Muscle of arm (tissue), 12 donors: Measurements from ENCODE around the gene PLPPR4. TPM values are rescaled to one million over a fixed set of nuclear protein-coding genes. Genes with fewer than 3 reads are reported as not detected.
"Not testable (repeated sequence)": the region's sequence is repeated elsewhere in the genome, so short reads cannot be mapped to it uniquely, and the experiment has no call there.

ENCODE experiments used
- DNase-seq: peaks from one replicate; pipeline ENCODE4 v3.0.0-alpha.2; 2013
- polyA plus RNA-seq, 12 donors: library from polyadenylated mRNA; unstranded; fragments of 120-200 nt; gene quantifications; one replicate each; pipeline ENCODE4 v1.2.1, GENCODE V29; 2013; ENCODE audit not compliant: insufficient read length in 12 of 12

Gene PLPPR4
- polyA plus RNA-seq, 12 donors = 6.8 to 12.7 (median 9.1) TPM; not detected in 1

DNA sequence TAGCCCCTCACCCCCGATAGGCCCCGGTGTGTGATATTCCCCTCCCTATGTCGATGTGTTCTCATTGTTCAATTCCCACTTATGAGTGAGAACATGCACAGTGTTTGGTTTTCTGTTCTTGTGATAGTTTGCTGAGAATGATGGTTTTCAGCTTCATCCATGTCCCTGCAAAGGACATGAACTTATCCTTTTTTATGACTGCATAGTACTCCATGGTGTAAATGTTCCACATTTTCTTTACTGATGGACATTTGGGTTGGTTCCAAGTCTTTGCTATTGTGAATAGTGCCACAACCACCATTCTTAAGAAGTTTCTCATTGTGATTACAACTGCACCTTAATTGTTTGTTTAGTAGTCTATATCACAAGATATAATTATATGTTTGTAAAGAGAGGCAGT lies 3.9 kb upstream of the PLPPR4 start:
- DNase-seq = not testable (repeated sequence)

DNA sequence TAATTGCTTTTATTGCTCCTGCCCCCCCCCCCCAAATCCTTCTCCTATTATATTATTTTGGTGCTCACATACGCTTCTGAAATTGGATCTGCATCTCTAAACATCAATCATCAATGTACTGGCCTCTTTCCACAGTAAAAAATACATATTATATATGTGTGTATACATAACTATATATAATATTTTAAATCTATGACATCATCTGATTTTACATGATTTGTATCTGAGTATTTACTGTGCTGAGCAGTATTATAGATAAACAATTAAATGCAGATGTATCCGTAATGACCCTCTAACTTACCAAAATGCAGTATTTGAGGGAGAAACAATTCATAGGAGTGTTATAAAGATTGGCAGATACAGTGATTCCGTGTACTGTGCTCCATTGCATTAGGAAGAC lies 832 bp downstream of the PLPPR4 start:
- no peak for DNase-seq

DNA sequence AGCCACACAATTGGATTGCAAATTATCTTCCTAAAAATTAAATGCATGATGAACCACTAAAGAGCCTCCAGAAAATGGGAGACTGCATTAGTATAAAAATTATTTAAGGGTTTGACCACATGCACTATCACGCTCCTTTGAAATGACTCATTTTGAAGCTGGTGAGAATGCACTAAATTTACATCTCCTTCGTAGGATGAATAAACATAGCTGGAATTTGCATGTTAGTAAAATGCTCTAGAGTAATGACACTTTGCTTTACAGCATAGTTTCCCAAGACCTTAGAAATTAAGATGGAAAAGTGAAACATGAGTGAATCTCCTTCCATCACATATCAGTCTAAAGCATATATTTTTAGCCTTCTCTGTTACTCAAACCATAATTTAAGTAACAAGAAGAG lies 2.4 kb downstream of the PLPPR4 start:
- DNase-seq = no peak

- DNase-seq = no peak
Measured at GRCh38 chr1:99268021-99268420, 3.7 kb downstream of the PLPPR4 start.

DNA sequence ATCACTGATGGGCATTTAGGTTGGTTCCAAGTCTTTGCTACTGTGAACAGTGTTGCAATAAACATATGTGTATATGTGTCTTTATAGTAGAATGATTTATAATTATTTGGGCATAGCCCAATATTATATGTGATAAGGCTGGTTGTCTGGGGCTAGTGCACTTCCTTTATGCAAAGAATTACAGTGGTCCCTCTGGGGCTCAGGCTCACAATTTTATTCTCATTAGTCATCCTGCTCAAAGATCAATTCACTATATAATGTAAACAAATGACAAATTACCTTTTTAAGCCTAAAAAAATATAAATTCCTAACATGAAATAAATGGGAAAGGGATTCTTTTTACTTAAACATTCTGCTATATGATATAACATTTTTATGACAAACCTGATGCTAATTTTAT lies 5.0 kb downstream of the PLPPR4 start:
- DNase-seq = no peak

- DNase-seq = no peak
Measured at GRCh38 chr1:99270646-99271045, 6.4 kb downstream of the PLPPR4 start.

DNA sequence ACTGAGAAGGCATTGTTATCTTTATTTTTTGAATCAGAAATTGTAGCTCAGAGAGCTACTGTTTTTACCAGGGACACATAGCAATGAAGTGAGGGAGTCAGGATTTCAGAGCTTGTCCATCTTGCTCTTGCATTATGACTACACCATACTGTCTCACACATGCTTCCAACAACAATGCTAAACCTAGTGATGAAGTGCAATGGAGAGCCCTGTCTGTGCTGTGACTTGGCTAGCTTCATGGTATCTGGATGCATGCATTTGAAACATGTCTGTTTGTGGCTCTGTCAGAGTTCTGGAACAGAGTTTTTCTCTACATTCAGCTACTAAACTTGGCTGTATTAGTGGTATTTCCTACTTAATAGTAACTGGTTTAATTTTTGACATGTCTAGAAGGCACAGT lies 7.0 kb downstream of the PLPPR4 start:
- DNase-seq = no peak

DNA sequence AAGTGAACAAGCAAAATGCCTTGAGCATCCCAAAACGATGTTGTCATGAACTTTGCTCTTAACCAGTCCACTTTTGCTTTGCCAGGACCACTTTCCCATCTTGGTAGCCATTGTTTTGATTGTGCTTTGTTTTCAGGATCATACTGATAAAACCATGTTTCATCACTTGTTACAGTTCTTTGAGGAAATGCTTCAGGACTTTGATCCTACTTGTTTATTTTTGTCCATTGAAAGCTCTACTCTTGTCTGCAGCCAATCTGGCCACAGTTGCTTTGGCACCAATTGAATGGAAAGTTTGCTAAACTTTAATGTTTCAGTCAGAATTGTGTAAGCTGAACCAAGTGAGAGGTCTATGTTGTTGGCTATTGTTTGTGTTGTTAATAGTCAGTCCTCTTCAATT lies 12.8 kb downstream of the PLPPR4 start:
- no peak for DNase-seq

- no peak for DNase-seq
Measured at GRCh38 chr1:99279525-99279924, 15.2 kb downstream of the PLPPR4 start.

DNA sequence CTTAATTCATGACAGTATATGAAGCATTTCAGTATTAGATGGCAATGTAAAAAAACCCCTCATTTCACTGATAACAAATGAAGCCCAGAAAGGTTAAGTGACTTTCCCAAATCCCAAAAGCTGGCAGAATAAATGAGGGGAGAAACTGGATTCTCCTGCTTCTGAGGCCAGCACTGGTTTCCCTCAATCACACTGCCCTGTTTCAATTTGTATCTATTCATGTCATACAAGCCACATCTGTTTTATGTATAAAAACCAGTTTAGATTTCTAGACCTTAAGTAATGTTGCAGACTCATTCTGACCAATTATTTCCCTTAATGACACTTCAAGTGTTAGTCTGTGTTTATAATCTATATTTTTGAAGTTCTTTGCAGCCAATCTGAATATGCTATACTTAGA lies 16.8 kb downstream of the PLPPR4 start:
- DNase-seq = no peak

DNA sequence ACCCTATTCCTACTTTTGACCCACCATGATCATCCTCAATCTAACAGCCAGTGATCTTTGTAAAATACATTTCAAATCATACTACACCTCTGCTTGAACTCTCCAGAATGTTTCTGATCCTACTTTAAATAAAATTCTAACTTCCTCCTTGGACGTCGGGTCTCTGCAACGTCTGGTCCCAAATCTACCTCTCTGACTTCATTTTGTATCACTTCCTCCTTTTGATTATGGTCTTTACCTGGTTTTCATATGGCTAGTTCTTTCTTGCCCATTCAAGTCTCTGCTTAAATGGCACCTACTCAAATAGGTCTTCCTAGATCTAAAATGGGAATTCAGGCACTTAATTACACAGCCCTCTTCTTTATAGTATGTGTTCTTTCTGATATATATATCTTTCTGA lies 18.2 kb downstream of the PLPPR4 start:
- no peak for DNase-seq

DNA sequence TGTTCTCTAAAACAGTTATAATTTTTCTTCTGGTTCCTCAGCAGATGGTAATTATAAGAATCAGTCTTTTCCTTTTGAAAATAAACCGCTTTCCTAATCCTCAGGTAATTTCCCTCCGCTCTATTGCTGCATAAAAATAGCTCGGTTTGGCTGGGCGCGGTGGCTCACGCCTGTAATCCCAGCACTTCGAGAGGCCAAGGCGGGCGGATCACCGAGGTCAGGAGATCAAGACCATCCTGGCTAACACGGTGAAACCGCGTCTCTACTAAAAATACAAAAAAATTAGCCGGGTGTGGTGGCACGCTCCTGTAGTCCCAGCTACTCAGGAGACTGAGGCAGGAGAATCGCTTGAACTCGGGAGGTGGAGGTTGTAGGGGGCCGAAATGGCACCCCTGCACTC lies 19.2 kb downstream of the PLPPR4 start:
- DNase-seq = not testable (repeated sequence)

DNA sequence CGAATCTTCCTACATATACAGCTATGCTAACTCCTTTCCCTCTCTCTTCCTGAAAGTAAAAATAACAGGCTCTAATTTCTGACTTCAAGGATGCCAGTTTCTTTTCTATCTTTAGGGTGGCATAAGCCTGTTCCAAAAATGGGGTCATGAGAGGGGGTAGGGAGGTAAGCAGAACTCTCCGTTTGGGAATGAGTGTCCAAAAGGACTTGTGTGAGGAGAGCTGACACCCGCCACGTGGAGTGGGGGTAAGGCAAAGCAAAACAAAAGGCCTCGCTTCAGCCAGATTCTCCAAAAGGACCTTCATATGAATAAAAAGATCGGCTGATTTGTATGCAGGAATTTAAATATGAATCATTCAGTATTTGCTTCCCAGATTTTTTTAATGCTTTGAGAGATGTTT lies 28.6 kb downstream of the PLPPR4 start:
- DNase-seq = no peak

DNA sequence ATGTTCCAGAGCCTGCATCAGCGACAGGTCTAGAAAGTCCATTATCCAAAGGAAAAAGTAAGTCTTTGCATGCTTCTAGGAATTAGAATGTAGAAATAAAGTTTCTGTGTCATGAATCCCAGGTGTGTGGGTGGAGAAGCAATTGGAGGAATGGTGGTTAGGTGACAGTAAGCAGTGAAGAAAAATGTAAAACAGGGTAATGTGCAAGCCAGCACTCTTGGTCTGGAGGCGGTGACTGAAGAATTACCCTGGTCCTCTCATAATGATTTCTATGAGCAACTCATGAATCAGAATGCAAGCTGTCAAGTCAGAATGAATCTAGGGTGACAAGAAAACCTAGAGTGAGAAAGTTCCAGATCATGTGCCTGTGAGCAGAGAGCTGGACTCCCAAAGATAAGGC lies 33.6 kb downstream of the PLPPR4 start:
- no peak for DNase-seq

DNA sequence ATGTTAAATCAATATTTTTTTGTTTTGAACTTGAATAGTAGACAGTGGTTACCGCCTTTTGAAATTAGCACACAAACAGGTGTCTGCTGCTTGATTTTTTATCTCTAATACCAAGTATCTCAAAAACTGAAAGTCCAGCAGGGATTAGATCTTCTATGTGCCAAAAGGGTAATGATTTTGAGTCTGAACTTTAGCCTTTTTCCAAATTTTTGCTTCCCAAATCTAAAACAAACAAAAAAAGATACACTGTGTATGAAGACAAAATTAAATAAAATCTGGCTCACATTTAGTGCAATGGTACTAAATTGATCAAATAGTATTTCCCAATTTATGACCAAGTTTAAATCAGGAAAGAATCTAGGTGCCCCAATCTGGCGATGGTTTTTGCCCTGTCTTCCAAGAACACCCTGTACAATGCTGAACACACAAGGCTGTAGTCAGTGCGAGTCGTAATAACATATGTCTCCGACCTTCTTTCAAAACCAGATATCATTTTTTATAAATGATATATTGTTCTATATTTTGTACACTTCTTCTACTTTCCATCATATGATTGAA lies 40.5 kb downstream of the PLPPR4 start:
- DNase-seq = no peak

DNA sequence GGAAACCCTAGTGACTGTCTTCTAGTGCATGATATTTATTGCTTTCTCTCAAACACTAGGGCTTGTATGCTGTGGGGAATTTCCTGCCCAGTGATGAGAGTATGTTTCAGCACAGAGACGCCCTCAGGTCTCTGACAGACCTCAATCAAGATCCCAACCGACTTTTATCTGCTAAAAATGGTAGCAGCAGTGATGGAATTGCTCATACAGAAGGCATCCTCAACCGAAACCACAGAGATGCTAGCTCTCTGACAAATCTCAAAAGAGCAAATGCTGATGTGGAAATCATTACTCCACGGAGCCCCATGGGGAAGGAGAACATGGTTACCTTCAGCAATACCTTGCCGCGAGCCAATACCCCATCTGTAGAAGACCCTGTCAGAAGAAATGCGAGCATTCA lies 41.3 kb downstream of the PLPPR4 start:
- no peak for DNase-seq

DNA sequence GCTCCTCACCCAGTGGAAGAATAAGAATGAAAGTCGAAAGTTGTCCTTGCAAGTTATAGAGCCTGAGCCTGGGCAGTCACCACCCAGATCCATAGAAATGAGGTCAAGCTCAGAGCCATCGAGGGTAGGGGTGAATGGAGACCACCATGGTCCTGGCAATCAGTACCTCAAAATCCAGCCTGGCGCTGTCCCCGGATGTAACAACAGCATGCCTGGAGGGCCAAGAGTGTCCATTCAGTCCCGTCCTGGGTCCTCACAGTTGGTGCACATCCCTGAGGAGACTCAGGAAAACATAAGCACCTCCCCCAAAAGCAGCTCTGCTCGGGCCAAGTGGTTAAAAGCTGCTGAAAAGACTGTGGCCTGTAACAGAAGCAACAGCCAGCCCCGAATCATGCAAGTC lies 41.8 kb downstream of the PLPPR4 start:
- DNase-seq = no peak

DNA sequence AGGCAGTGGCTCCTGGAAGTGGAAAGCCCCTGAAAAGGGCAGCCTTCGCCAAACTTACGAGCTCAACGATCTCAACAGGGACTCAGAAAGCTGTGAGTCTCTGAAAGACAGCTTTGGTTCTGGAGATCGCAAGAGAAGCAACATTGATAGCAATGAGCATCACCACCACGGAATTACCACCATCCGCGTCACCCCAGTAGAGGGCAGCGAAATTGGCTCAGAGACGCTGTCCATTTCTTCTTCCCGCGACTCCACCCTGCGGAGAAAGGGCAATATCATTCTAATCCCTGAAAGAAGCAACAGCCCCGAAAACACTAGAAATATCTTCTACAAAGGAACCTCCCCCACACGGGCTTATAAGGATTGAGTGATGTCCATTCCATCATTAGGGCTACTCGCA lies 42.4 kb downstream of the PLPPR4 start:
- DNase-seq = no peak

DNA sequence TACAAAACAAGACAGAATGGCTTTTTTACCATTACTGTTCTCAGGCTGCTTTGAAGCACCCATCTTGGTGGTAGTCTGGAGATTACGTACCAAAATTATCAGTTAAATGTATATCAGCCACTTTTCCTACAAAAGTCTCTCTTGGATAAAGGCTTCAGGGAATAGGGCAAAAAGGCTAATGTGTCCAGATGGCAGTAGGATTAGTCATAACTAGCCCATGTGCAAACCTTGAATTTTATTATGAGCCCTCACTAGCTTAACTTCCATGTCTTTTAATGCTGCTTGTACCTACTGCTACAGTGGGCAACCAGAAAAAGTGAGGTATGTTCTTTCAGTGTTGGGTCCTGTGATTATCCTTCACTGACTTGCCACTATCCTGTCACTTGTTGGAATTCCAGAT lies 51.0 kb downstream of the PLPPR4 start:
- DNase-seq = no peak

- DNase-seq = no peak
Measured at GRCh38 chr1:99326215-99326949, 62.1 kb downstream of the PLPPR4 start.

GRCh38 chr1:99327357-99327756 lies 63.1 kb downstream of the PLPPR4 start:
- DNase-seq = no peak

GRCh38 chr1:99328171-99328570 lies 63.9 kb downstream of the PLPPR4 start:
- DNase-seq = no peak

GRCh38 chr1:99331083-99331482 lies 66.8 kb downstream of the PLPPR4 start:
- no peak for DNase-seq

DNA sequence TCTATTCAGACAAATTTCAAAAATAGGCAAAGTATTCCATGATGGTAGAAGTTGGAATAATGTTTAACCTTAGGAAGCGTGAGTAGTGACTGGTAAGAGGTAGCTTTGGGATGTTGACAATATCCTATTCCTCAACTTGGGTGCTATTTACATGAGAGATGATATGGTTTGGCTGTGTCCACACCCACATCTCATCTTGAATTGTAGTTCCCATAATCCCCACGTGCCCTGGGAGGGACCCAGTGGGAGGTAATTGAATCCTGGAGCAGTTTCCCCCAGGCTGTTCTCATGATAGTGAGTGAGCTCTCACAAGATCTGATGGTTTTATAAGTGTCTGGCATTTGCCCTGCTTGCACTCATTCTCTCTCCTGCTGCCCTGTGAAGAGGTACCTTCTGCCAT lies 67.3 kb downstream of the PLPPR4 start:
- DNase-seq = no peak
